ENCODE data around the gene UFD1. TPM values are rescaled to one million over a fixed set of nuclear protein-coding genes. Genes with fewer than 3 reads are reported as not detected.
A peak's percentile ranks its signal among the peaks of the same experiment; 100 is the strongest.

Gene UFD1
- total and polyA plus RNA-seq, 9 of the 15 experiments (the other 6 are each of a cell fraction or from before 2014, with no cell fraction given): 238 to 645 (median 363) TPM

DNA sequence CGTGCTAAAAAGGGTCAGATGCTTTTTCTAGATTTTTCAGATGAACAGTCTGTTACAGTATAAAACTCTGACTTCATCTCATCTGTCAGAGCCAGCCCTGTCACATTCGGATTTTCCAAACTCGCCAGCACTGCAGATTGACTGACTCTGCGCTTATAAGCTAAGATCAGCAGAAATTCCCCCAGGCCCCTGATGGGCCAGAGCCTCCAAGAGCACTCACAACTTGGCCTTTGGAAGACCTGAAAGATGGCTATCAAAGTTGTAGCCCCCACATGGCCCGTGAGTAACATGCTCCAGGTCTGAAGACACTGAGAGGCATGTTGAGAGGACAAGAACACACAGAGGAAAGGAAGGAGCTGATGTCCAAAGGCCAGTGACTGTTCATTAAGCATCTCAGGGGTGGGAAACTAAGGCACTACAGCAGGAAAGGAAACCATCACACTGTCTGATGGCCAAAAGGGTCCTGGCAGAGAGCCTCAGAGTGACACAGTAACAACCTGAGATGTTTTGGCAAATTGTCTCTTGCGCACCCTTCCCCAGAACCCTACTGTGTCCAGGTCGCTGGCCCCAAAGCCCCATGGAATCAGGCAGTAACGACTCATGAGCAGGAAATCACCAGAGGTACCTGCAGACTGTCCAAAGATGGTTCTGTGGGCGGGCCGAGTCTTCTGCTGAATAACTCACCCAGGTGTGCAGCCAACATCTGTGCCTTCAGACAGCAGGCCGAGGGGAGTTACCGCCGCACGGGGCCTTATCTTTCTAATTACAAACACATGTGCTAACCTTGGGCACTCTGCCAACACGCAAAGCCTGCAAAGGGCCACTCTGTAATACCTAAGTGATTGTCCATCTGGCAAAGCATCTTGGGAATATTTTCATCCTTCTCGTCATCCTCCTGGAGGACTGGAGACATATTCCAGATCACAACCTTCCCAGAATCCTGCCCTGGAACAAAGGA is 71.1 kb downstream of the UFD1 start (continued):
- TF ChIP-seq, protein P1, sequence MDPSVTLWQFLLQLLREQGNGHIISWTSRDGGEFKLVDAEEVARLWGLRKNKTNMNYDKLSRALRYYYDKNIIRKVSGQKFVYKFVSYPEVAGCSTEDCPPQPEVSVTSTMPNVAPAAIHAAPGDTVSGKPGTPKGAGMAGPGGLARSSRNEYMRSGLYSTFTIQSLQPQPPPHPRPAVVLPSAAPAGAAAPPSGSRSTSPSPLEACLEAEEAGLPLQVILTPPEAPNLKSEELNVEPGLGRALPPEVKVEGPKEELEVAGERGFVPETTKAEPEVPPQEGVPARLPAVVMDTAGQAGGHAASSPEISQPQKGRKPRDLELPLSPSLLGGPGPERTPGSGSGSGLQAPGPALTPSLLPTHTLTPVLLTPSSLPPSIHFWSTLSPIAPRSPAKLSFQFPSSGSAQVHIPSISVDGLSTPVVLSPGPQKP (CRISPR knock-in tag; IDR thresholded peaks at IDR 0.05): no peak
- no peak for TF ChIP-seq EZH2 (IDR thresholded peaks at IDR 0.05; ENCODE audit: borderline replicate concordance, low read depth, low read length)
- TF ChIP-seq POLR2H (tag; IDR thresholded peaks at IDR 0.05; ENCODE audit: low read depth): no peak
- TF ChIP-seq, protein P2, sequence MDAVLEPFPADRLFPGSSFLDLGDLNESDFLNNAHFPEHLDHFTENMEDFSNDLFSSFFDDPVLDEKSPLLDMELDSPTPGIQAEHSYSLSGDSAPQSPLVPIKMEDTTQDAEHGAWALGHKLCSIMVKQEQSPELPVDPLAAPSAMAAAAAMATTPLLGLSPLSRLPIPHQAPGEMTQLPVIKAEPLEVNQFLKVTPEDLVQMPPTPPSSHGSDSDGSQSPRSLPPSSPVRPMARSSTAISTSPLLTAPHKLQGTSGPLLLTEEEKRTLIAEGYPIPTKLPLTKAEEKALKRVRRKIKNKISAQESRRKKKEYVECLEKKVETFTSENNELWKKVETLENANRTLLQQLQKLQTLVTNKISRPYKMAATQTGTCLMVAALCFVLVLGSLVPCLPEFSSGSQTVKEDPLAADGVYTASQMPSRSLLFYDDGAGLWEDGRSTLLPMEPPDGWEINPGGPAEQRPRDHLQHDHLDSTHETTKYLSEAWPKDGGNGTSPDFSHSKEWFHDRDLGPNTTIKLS (IDR thresholded peaks at IDR 0.05; ENCODE audit: borderline replicate concordance, low read depth): no peak; the same call in 1 of the 2 replicates
- TF ChIP-seq E2F3 (CRISPR knock-in tag; IDR thresholded peaks at IDR 0.05): no peak; the same call in 1 of the 2 replicates
- no peak for TF ChIP-seq MTF1 (CRISPR knock-in tag; IDR thresholded peaks at IDR 0.05; ENCODE audit: borderline replicate concordance)
- TF ChIP-seq, protein P3, sequence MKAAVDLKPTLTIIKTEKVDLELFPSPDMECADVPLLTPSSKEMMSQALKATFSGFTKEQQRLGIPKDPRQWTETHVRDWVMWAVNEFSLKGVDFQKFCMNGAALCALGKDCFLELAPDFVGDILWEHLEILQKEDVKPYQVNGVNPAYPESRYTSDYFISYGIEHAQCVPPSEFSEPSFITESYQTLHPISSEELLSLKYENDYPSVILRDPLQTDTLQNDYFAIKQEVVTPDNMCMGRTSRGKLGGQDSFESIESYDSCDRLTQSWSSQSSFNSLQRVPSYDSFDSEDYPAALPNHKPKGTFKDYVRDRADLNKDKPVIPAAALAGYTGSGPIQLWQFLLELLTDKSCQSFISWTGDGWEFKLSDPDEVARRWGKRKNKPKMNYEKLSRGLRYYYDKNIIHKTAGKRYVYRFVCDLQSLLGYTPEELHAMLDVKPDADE (conservative IDR thresholded peaks at IDR 0.05; ENCODE audit: control insufficient read depth, low read depth, low read length): no peak
- TF ChIP-seq NCOA1 (IDR thresholded peaks at IDR 0.05; ENCODE audit: low read depth): peak; percentile 47; the same call in 1 of the 2 replicates
- TF ChIP-seq GATA2 (CRISPR knock-in tag; IDR thresholded peaks at IDR 0.05): no peak
- TF ChIP-seq ZNF699 (CRISPR knock-in tag; IDR thresholded peaks at IDR 0.05; ENCODE audit: insufficient replicate concordance): no peak
- TF ChIP-seq ZSCAN29 (IDR thresholded peaks at IDR 0.05): no peak
- no peak for TF ChIP-seq TEAD2 (tag; IDR thresholded peaks at IDR 0.05)
- peak; percentile 76 for TF ChIP-seq MITF (IDR thresholded peaks at IDR 0.05)
- peak; percentile 92 for TF ChIP-seq DPF2 (IDR thresholded peaks at IDR 0.05)
- no peak; a peak in 1 of 4 replicates for TF ChIP-seq KDM1A (IDR thresholded peaks at IDR 0.05)
- no peak; the same call in 1 of the 2 replicates for TF ChIP-seq SMC3 (conservative IDR thresholded peaks at IDR 0.05; ENCODE audit: insufficient read depth, low read depth, low read length)
- peak; percentile 91 for TF ChIP-seq HDGF (IDR thresholded peaks at IDR 0.05)
- no peak; the same call in 1 of the 2 replicates for TF ChIP-seq RAD51 (IDR thresholded peaks at IDR 0.05; ENCODE audit: borderline replicate concordance, low read depth)
- TF ChIP-seq CTCF (IDR thresholded peaks at IDR 0.05 in 2 of 3, conservative IDR thresholded peaks at IDR 0.05 in 1 of 3; ENCODE audit: insufficient read depth in 2 of 3, low read depth in 1 of 3, low read length in 3 of 3): peak in 1 of 3 experiments; percentile 3; a peak in 1 of 6 replicates
